Measurements from ENCODE around the gene GMFB. TPM values are rescaled to one million over a fixed set of nuclear protein-coding genes. Genes with fewer than 3 reads are reported as not detected.
A peak's percentile ranks its signal among the peaks of the same experiment; 100 is the strongest.

Gene GMFB
- total RNA-seq, result 10 to 100 TPM; 64.9 to 77.3 TPM
- long read RNA-seq, full-length matches to known transcripts, result 35 of 55 reads
- long read RNA-seq, partial matches to known transcripts, result 5 of 55 reads
- long read RNA-seq, other reads (novel, unspliced or antisense), result 15 of 55 reads

GRCh38 chr14:54488646-54489317 is at the start of gene GMFB:
TSS of gene GMFB (minus strand) at chr14:54488980. CDS start at chr14:54488927, 53 bp downstream.
- intact Hi-C loops (cut with DNase I, micrococcal nuclease), result no loop called here
- DNase-seq (peak; percentile 92 to 95), ATAC-seq (peak; percentile 89)

- DNase-seq, result no peak
- intact Hi-C loops (cut with DNase I, micrococcal nuclease), result no loop called here
These were observed 49.3 kb upstream of the GMFB start for GRCh38 chr14:54538055-54538454.

GRCh38 chr14:54537651-54538050 is 48.9 kb upstream of the GMFB start:
- peak; percentile 92 for ATAC-seq
- intact Hi-C loops (cut with DNase I, micrococcal nuclease), result no loop called here
- no peak for DNase-seq

More at GRCh38 chr14:54538055-54538454, 49.3 kb upstream of the GMFB start:
- peak; percentile 59 for ATAC-seq

- no peak for DNase-seq
- intact Hi-C loops (cut with DNase I, micrococcal nuclease), result no loop called here
- no peak for ATAC-seq
These were observed 46.9 kb upstream of the GMFB start for GRCh38 chr14:54535646-54536045.

- DNase-seq, result no peak
These were observed 46.3 kb upstream of the GMFB start for GRCh38 chr14:54535126-54535525.

GRCh38 chr14:54533100-54533499 is 44.3 kb upstream of the GMFB start:
- DNase-seq (no peak), ATAC-seq (no peak)
- intact Hi-C loops (cut with DNase I, micrococcal nuclease), result no loop called here

More at GRCh38 chr14:54535126-54535525, 46.3 kb upstream of the GMFB start:
- ATAC-seq, result no peak
- intact Hi-C loops (cut with DNase I, micrococcal nuclease), result no loop called here

- ATAC-seq (no peak), DNase-seq (no peak)
- intact Hi-C loops (cut with DNase I, micrococcal nuclease), result no loop called here
These were observed 43.6 kb upstream of the GMFB start for GRCh38 chr14:54532111-54533012.

GRCh38 chr14:54529811-54530210 is 41.0 kb upstream of the GMFB start:
- DNase-seq, result peak; percentile 68 to 74
- peak; percentile 94 for ATAC-seq
- intact Hi-C loops (cut with DNase I, micrococcal nuclease), result no loop called here

- DNase-seq (no peak), ATAC-seq (no peak)
- intact Hi-C loops (cut with DNase I, micrococcal nuclease), result no loop called here
These were observed 40.2 kb upstream of the GMFB start for GRCh38 chr14:54528973-54529372.

GRCh38 chr14:54524410-54524809 is 35.6 kb upstream of the GMFB start:
- ATAC-seq (no peak), DNase-seq (no peak)
- intact Hi-C loops (cut with DNase I, micrococcal nuclease), result no loop called here

GRCh38 chr14:54516709-54517108 is 27.9 kb upstream of the GMFB start:
- intact Hi-C loops (cut with DNase I, micrococcal nuclease), result no loop called here
- no peak for ATAC-seq
- DNase-seq, result no peak

GRCh38 chr14:54515670-54516069 is 26.9 kb upstream of the GMFB start:
- DNase-seq (no peak), ATAC-seq (no peak)
- intact Hi-C loops (cut with DNase I, micrococcal nuclease), result no loop called here

- ATAC-seq, result no peak
- intact Hi-C loops (cut with DNase I, micrococcal nuclease), result no loop called here
- no peak for DNase-seq
These were observed 23.6 kb upstream of the GMFB start for GRCh38 chr14:54512393-54512792.

- intact Hi-C loops (cut with DNase I, micrococcal nuclease), result no loop called here
- peak; percentile 98 for ATAC-seq
- peak; percentile 98 to 99 for DNase-seq
These were observed 21.0 kb upstream of the GMFB start, which contains the start of gene CGRRF1 for GRCh38 chr14:54509546-54510501. TSS of gene CGRRF1 (plus strand) at chr14:54509906. CDS start at chr14:54509960, 54 bp downstream.

GRCh38 chr14:54503486-54503885 is 14.7 kb upstream of the GMFB start:
- DNase-seq (no peak), ATAC-seq (no peak)
- intact Hi-C loops (cut with DNase I, micrococcal nuclease), result no loop called here

- no peak for ATAC-seq
- DNase-seq, result no peak
- intact Hi-C loops (cut with DNase I, micrococcal nuclease), result no loop called here
These were observed 13.8 kb upstream of the GMFB start for GRCh38 chr14:54502602-54503001.

GRCh38 chr14:54501480-54501879 is 12.7 kb upstream of the GMFB start:
- intact Hi-C loops (cut with DNase I, micrococcal nuclease), result no loop called here
- DNase-seq, result no peak
- peak; percentile 67 for ATAC-seq

- ATAC-seq, result peak; percentile 44
- no peak for DNase-seq
- intact Hi-C loops (cut with DNase I, micrococcal nuclease), result no loop called here
These were observed 12.0 kb upstream of the GMFB start for GRCh38 chr14:54500744-54501143.

GRCh38 chr14:54498579-54498978 is 9.8 kb upstream of the GMFB start:
- DNase-seq (no peak), ATAC-seq (no peak)
- intact Hi-C loops (cut with DNase I, micrococcal nuclease), result no loop called here
